Activated CD8-positive, alpha-beta memory T cell treated with anti-CD3 and anti-CD28 coated beads for 48 hours (primary cell): Measurements from ENCODE around the gene FOXS1.

ENCODE experiments used
- DNase-seq, 3 experiments: peaks; one replicate each; pipeline ENCODE4 v3.0.0-alpha.2; 2020; ENCODE audit warnings: low read depth in 2 of 3, low spot score in 2 of 3

Gene FOXS1

DNA sequence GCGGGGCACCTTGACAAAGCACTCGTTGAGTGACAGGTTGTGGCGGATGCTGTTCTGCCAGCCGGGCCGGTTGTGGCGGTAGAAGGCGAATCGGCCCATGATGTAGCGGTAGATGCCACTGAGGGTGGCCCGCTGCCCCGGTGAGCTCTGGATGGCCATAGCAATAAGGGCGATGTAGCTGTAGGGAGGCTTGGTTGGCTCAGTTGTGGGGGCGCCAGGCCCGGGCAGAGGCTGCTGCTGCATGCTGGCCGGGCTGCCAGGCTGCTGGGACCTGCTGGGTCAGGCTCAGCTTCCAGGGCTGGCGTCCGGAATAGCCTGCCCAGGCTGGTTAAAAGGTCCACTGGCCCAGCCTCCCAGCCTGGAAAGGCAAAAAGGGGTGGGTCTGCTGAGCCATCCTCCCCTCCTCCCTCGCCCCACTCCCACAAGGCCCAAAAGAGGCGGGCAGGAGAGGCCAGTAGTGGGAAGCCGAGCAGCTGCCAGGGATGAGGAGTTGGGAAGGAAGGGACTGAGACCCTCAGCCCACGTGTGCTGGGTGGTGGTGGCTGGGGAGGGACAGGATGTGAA, at the start of gene FOXS1:
Gene FOXS1, minus strand, starts transcription at position 305 of the 564 bp plus-strand sequence. Its CDS starts 62 bp downstream, at position 243.
- DNase-seq, result no peak

DNA sequence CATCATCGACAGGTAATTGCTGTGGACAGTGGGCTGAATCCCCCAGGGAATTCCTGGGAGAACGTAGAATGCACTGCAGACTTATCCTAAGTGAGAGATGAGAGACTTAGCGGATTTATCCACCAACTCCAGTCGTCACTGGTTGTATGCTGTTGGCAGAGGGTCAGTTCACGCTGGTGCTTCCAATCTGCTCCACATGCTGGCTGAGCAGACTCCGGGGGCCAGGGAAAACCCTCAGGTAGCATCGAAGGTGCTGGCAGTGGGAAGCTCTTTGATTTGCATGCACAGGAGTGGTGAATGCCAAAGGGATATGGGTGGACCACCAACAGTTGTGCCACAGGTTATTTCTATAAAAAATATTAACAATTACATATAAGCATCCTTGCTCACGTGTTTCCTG, 45.2 kb upstream of the FOXS1 start:
- DNase-seq, result no peak

DNA sequence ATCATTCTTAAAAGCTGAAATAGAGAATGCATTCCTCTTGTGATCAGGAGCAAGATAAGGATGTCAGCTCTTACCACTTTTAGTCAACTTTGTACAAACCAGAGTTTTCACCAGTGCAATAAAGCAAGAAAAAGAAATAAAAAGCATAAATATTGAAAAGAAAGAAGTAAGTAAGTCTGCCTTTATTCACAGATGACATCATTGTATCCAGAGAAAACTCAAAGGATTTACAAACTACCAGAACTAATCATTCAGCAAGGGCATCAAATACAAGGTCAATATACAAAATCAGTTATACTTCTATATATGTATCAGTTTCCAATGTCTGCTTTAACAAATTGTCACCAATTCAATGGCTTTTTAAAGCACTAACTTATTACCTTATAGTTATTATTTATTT, 38.4 kb upstream of the FOXS1 start:
- no peak for DNase-seq

DNA sequence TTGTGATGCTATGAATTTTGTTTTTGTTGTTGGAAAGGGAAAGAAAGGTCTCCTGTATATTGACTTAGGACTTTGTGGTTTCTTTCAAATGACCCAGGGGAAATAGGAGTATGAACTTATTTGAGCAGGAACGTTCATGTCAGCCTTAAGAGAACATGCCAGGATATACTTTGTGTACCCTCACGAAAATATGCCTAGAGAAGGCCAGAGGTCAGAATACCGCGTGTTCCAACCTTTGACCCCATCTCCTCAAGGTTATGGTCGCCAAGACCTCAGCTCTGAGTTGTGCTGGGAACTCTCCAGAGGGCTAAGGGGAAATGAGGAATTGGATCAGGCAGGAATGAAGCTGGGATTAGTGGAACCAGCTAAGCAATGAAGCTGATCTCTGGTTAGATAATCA, 36.5 kb upstream of the FOXS1 start:
- no peak for DNase-seq

DNA sequence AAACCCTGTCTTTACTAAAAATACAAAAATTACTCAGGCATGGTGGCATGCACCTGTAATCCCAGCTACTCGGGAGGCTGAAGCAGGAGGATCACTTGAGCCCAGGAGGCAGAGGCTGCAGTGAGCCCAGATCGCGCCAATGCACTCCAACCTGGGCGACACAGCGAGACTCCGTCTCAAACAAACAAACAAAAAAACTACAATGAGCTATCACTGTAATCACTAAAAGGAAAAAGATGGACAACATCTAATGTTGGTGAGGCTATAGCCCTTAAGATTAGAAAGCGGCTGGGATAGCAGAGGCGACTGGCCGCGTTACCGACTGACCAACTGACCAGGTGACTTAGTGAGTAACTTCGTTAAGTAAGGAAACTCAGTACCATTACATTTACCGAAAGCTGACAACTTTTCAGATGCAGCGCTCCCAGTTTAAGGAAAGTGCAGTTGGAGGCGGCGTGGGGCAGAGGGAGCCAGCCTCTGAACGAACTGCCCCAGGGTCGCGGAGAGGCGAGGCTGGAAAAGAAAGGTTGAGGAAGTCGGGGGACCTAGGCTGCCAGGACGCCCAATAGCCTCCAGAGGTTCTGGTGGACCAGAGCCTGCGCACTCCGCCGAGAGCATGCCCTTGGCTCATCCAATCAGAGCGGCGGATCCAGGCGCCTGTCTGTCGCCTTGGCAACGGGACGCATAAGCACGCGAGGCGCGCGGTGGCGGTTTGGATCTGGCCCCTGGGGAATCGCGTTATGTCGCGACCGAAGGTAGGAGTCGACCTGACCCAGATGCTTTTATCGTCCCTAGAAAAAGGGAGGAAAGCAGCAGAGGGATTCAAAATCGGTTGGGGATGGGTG, 34.0 kb upstream of the FOXS1 start:
- peak; percentile 55 to 72 (median 60) for DNase-seq

DNA sequence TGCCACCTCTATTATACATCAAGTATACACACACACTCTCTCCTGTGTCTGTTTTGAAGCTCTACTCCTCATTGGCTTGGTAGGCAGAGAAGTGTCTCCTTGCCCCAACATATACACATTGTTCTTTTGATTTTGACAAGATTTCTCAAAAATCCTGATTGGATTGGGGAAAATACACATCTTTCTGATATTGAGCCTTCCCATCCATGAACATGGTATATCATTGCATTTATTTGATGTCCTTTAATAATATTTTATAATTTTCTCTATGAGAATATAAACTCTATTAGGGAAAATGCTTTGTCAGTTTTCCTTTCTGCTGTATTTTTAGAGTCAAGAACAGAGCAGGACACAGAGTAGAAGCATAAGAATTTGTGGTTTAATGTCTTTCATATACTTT, 32.3 kb upstream of the FOXS1 start:
- DNase-seq, result no peak

DNA sequence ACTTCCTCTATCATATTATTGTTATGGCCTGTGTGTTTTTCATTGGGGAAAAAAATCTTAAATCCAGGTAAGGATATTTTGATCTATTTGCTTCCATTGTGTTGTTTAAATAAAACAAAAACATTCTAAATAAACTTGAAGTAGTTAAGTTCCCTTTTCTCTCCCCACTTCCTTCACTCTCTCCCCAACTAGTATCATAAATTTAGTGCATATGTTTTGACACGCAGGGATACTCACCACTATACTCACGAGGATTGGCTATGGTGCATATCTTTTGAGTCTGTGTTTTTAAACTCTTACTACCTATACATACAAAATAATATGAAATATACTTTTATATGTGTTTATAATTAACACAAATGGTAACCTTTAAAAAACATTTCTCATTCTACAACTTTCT, 30.3 kb upstream of the FOXS1 start:
- no peak for DNase-seq

DNA sequence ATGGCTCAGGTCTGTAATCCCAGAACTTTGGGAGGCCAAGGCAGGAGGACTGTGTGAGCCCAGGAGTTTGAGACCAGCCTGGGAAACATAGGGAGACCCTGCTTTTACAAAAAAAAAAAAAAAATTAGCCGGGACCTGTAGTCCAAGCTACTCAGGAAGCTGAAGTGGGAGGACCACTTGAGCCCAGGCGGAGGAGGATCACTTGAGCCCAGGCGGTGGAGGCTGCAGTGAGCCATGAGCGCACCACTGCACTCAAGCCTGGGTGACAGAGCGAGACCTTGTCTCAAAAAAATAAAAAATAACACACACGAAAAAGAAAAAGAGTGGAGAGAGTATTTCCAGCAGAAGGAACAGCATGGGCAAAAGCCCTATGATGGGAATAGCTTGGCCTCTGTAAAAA, 27.0 kb upstream of the FOXS1 start:
- no peak for DNase-seq

DNA sequence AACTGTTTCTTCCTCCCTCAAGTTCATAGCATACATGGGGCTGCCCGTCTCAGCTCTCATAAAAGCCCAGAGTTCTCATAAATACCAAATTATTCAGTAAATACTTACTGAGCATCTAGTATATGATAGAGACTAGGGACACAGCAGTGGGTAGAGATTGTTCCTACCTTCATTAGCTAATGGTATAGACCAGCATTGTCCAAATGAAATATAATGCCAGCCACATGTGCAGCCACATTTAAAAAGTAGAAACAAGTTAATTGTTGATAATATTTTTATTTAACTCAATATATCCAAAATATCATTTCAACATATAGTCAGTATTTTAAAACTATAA, 26.2 kb upstream of the FOXS1 start:
- no peak for DNase-seq

DNA sequence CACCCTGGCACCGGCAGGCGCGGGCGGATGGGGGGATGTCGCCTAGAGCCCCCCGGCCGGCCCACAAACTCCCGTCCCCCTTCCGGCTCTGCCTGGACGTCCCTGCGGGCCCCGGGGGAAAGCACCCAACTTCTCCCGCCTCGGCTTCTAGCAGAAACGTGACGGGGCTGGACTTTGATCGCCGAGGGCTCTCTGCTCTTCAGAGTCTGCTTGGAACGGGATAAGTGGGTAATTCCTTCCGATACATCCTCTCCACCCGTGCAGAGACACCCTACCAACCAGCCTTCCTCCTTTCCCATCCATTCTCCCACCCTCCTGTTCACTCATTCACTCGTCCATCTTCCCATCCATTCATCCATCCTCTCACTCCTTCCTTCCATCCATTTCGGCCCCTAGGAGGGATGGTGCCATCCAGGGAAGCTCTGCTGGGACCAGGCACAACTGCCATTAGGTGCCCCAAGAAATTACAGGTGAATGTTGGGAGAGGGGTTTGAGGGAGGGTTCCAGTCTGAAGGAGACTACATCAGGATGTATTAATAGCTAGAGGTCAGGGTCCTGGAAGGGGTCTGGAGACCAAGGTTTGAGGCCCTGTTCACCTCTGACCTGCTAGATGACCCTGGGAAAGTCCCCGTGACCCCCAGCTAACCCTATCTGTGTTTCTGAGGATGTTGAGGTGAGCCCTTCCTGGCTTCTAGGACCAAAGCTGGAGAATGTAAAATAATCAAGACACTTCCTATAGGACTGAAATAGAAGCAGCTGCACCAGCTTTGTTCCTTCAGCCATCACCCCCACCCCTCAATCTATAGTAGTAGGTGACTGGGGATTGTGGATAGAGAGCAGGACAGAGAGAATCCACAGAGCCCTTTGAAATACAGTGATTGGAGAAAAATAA, 25.6 kb upstream of the FOXS1 start:
- no peak for DNase-seq

DNA sequence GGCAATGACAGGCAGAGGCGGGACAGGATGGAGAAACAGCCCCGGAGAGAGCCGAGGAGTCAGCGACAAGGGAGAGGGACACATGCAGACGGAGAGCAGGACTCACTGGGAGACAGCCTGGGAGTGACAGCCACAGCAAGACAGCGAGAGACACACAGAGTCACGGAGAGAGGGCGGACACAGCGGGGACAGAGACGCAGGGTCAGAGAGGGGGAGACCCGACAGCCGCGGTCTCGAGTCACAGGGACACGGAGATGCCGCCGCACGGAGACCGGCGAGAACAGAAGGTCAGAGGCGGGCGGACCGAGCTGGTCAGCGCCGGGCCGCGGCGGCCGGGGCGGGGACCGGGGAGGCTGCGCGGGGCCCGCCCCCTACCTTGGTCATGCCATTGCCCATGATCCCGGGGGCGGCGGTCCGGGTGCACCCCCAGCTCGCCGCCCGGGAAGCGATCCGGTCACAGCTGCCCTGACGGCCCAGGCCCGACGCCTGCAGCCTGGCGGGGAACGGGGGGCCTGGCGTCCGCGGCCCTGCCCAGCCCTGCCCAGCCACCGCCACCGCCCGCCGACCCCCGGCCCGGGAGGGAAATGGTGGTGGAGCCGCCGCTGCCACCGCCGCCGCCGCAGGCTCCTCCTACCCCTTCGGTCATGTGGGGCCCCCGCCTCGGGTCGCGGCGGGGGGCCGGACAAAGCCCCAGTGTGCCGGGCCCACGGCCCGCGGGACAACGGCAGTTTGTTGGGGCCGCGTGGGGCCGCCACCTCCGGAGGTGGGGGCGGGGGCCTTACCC, 24.7 kb upstream of the FOXS1 start, which contains the start of the genes DUSP15 and TTLL9:
Gene DUSP15, minus strand, starts transcription at position 586 of the 784 bp plus-strand sequence. Its CDS starts 190 bp downstream, at position 396.
Gene TTLL9, plus strand, starts transcription at position 693 of the 784 bp plus-strand sequence. CDS start 493 bp downstream, outside the sequence.
- no peak for DNase-seq

DNA sequence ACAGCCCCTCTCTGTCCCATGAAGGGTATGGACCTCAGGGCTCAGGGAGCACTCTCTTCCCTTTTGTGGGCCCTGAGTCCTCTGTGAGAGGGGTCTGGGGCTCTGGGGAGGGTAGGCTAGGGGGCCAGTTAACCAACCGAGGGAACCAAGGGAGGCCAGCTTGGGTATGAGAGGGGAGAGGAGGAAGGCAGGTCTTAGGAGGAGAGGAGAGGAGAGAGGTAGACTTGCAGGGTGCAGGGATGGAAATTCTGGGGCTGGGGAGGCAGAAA, 24.2 kb upstream of the FOXS1 start:
- no peak for DNase-seq

DNA sequence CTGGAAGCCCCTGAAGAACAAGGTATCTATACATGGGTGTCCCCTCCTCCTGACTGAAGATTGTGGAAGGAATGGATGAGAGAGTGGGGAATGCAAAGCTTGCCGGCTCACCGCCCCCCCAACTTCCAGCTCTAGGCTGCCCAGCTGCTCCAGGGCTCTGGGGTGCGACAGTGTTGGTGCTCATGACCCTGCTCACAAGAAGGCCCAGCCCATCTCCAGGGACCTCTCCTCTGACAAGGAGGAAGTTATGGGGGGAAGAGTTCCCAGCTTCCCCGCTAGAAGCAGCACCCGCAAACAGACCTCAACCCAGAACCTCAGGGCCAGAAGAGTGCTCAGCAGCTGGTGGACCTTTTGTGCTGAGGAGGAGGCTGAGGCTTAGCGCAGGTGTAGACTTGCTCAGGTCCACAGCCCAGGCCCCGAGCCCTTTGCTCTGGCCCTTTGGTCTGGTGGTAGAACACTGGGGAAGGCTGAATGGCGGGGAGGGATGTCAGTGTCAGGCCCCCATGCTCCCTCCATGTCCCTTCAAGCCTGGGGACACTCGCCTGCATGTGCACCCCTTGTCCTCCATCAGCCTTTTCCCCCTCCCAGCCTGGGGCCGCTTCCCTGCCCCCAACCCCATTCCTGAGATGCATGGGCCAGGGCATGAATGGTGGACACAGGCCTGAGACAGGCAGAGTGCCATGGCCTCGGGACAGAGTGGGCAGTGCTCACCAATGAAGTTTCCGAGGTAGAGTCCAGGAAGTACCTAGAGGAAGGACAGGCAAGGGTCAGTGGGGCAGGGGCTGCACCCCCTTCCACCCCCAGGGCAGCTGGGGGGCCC, 23.7 kb upstream of the FOXS1 start:
- no peak for DNase-seq

DNA sequence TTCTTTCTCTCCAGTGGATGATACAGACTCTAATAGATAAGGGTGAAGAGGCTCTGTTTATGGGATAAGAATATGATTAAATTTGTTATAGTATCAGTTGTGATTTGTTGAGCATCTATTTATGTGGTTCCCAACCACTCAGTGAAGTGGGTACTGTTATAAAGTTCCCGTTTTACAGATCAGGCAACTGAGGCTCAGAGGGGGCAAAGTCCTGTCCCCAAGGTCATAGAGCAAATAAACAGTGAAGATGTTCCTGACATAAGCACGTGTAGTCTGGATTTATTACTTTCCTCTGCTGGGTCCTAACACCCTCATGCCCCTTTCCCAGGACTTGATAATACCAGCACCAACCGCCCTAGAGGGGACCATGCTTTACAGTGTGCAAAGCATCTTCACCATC, 20.8 kb upstream of the FOXS1 start:
- DNase-seq, result no peak

DNA sequence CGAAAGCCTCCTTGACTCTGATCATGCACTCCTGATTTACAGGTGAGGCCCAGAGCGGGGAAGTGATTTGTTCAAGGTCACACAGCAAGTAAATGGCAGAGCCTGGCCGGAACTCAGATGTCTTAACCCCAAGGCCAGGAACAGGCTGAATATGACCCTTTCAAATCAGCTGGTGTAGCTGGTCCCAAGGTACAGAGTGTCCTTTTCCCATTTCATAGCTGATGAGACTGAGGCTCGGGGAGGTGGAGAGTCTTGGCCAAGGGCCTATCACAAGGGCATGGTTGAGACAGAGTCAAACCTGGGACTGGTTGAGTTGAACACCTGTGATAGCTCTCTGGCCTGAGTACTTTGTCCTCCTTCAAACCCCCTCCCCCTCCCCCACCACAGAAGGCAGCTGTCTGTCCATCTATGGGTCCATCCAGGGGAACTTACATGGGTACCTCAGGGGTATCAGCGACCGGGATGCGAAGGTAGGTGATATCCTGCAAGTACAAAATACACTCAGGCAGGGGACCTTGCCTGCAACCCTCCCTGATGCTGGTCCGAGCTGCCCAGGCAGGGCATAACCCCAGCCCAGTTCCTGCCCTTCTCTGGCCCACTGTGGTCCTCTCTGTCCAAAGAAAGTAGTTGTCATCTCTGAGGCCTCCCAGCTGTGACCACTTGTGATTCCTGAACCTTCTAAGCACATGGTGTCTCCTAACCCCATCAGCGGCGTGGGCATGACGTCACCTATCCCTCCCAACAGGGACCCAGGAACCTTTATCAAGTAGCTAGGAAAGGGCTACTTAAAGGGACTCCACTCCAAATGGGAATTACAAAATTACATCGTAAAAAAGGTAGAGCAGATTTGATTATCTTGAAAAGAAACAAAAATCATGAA, 19.4 kb upstream of the FOXS1 start:
- no peak for DNase-seq

DNA sequence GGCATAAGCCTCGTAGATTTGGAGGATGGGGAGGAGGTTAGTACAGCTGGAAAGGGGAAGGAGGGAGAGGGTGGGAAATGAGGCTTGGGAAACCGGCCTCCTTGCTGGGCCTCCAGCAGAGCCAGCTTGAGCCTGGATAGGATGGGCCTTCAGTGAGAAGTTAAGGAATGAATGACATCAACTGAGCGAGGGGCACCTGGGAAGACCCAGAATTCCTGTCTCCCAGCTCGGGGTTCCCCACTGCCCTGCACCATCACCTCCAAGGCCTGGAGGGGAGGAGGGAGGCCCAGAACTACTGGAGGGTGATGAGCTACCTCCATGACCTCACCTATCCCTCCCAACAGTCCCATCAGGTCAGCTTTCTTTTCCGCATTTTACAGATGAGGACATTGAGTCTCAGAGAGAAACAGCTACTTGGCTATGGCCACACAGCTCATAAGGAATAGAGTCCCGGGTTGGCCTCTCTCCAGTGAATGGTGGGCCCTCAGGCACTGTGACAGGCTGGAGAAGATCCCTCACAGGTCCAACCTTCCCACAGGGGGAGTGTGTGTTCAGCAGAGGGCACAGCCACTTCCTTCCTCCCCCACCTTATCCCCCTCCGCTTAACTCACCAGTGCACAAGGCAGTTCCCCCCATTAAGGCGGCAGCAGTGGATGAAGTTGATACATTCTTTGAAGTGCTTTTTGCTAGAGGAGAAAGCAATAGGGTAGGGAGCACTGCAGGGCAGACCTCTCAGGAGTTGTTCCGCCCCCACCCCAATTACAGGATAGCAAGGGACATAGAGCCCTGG, 18.1 kb upstream of the FOXS1 start:
- DNase-seq, result no peak

DNA sequence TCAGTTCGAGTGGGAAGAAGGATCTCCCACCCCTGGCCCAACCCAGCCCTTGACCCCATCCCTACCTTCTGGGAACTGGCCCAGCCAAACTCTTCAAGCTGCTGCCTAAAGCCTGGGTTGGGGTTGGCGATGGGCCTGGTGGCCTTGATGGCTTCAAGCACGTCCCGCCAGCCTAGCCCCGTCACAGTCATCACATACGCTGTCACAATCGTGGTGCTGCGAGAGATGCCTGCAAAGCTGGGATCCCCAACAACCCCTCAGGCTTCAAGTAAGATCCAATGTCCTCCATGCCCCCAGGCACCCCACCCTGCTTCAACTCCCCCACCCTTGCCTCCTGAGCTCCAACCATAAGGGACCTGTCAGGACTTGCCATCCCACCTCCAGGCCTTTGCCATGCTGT, 17.1 kb upstream of the FOXS1 start:
- DNase-seq, result no peak

DNA sequence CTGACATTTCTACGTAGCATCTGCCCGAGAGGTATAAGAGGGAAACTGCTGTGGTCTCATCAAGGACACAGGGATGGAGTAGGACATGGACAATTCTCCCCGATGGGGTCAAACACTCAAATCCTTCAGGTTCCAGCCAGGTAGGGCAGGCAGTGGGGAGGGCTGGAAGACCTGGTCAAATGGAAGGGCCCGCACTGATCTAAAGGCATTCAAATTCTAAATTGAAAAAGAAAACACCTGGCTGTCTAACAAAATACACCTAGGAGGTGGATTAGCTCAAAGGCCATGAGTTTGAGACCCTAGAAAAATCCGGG, 16.7 kb upstream of the FOXS1 start:
- DNase-seq, result no peak
